AG09309 (cell line): Measurements from ENCODE around the gene ZP2.
"Not testable (repeated sequence)": the region's sequence is repeated elsewhere in the genome, so short reads cannot be mapped to it uniquely, and the experiment has no call there.

Experiments used
- DNase-seq: peaks from one replicate; pipeline ENCODE4 v3.0.0-alpha.2; 2010; ENCODE audit warnings: low read depth
- H3K4me3 ChIP-seq: 2 replicates; pipeline ENCODE4 v1.5.1; 2011; ENCODE audit warnings: mild to moderate bottlenecking, low read depth, low read length, moderate library complexity; ENCODE audit not compliant: control insufficient read depth
- CTCF ChIP-seq: IDR thresholded peaks from 2 replicates; pipeline ENCODE4 v1.5.1; 2011; ENCODE audit warnings: mild to moderate bottlenecking, low read depth, low read length, inconsistent platforms; ENCODE audit not compliant: insufficient read depth, control insufficient read depth; ENCODE audit errors: missing control alignments

Gene ZP2

GRCh38 chr16:21183995-21184394 lies 27.4 kb downstream of the ZP2 start:
- no peak for TF ChIP-seq CTCF
- DNase-seq, result no peak
- H3K4me3 ChIP-seq, result no peak overlapping the region

GRCh38 chr16:21179983-21180365 lies 31.4 kb downstream of the ZP2 start:
- DNase-seq, result no peak
- no peak overlapping the region for H3K4me3 ChIP-seq
- no peak for TF ChIP-seq CTCF

GRCh38 chr16:21179126-21179982 lies 32.0 kb downstream of the ZP2 start:
- TF ChIP-seq CTCF, result no peak
- no peak for DNase-seq
- no peak overlapping the region for H3K4me3 ChIP-seq

- DNase-seq, result no peak
- no peak for TF ChIP-seq CTCF
- no peak overlapping the region for H3K4me3 ChIP-seq
These were observed 36.0 kb downstream of the ZP2 start for GRCh38 chr16:21175397-21175796.

GRCh38 chr16:21172650-21173049 lies 38.7 kb downstream of the ZP2 start:
- H3K4me3 ChIP-seq, result no peak overlapping the region
- no peak for DNase-seq
- TF ChIP-seq CTCF, result no peak

GRCh38 chr16:21170116-21170515 lies 41.3 kb downstream of the ZP2 start:
- DNase-seq, H3K4me3 ChIP-seq: not testable (repeated sequence)

- no peak for DNase-seq
- TF ChIP-seq CTCF, result no peak
- H3K4me3 ChIP-seq, result no peak overlapping the region
These were observed 42.0 kb downstream of the ZP2 start for GRCh38 chr16:21169249-21169981.
